ENCODE results near the gene ZNF35. TPM values are rescaled to one million over a fixed set of nuclear protein-coding genes. Genes with fewer than 3 reads are reported as not detected.
A peak's percentile ranks its signal among the peaks of the same experiment; 100 is the strongest.
"Not testable (repeated sequence)": the region's sequence is repeated elsewhere in the genome, so short reads cannot be mapped to it uniquely, and the experiment has no call there.

Gene ZNF35
- total and polyA plus RNA-seq, 2 donors: 5.6 to 17.9 TPM

DNA sequence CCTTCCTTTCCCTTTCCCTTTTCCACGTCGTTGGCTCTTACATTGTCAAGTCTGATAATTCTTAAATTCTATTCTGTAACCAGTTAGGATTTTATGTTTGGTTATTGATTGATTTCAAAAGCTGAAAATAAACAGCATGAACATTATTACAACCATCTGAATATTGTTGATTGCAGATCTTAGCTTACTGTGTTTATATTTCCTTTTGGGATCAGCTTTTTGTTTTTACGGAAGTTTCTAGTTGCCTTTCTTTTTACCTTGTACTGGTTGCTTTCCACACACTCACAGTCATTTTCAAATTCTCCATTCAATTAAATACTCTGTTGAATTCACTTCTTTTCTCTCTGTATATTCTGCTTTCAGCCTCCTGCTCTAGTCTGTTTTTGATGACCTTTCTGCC, 16.6 kb downstream of the ZNF35 start:
- DNase-seq (ENCODE audit: extremely low spot score): no peak
- H3K4me3 ChIP-seq (ENCODE audit: low read depth, low read length): no peak overlapping the region
- H3K27ac ChIP-seq (ENCODE audit: low read depth): no peak overlapping the region
- no peaks in the 10 kb centered on the region for H3K36me3 ChIP-seq (ENCODE audit: insufficient read depth)
- no peaks in the 10 kb centered on the region for H3K4me1 ChIP-seq (ENCODE audit: insufficient read depth)
- 95% methylated on average over 3 of the region's 3 CpGs for WGBS

GRCh38 chr3:44666346-44666745, 17.8 kb downstream of the ZNF35 start:
- DNase-seq (ENCODE audit: extremely low spot score): no peak
- no peaks in the 10 kb centered on the region for H3K4me1 ChIP-seq (ENCODE audit: insufficient read depth)
- 93% methylated on average over 4 of the region's 4 CpGs for WGBS
- H3K27ac ChIP-seq (ENCODE audit: low read depth): no peak overlapping the region
- no peaks in the 10 kb centered on the region for H3K36me3 ChIP-seq (ENCODE audit: insufficient read depth)
- H3K4me3 ChIP-seq (ENCODE audit: low read depth, low read length): no peak overlapping the region

- no peak overlapping the region for H3K4me3 ChIP-seq (ENCODE audit: low read depth, low read length)
- no peak overlapping the region for H3K27ac ChIP-seq (ENCODE audit: low read depth)
- no peaks in the 10 kb centered on the region for H3K4me1 ChIP-seq (ENCODE audit: insufficient read depth)
- H3K36me3 ChIP-seq (ENCODE audit: insufficient read depth): no peaks in the 10 kb centered on the region
- 87% methylated on average over 6 of the region's 6 CpGs for WGBS
- DNase-seq (ENCODE audit: extremely low spot score): no peak
These were observed 21.2 kb downstream of the ZNF35 start for GRCh38 chr3:44669760-44670159.

GRCh38 chr3:44673466-44673865, 24.9 kb downstream of the ZNF35 start:
- WGBS: 94% methylated on average over 8 of the region's 8 CpGs
- not testable (repeated sequence) for H3K4me3 ChIP-seq (ENCODE audit: low read depth, low read length); H3K4me1 ChIP-seq (ENCODE audit: insufficient read depth); DNase-seq (ENCODE audit: extremely low spot score); H3K36me3 ChIP-seq (ENCODE audit: insufficient read depth); H3K27ac ChIP-seq (ENCODE audit: low read depth)

- WGBS: 60% methylated on average over 2 of the region's 2 CpGs
- no peak for DNase-seq (ENCODE audit: extremely low spot score)
- Histone ChIP-seq H3K36me3 (ENCODE audit: insufficient read depth) (no peaks in the 10 kb centered on the region), H3K4me1 (ENCODE audit: insufficient read depth) (no peaks in the 10 kb centered on the region), H3K27ac (ENCODE audit: low read depth) (no peak overlapping the region), H3K4me3 (ENCODE audit: low read depth, low read length) (no peak overlapping the region)
These were observed 25.7 kb downstream of the ZNF35 start for GRCh38 chr3:44674211-44674610.

DNA sequence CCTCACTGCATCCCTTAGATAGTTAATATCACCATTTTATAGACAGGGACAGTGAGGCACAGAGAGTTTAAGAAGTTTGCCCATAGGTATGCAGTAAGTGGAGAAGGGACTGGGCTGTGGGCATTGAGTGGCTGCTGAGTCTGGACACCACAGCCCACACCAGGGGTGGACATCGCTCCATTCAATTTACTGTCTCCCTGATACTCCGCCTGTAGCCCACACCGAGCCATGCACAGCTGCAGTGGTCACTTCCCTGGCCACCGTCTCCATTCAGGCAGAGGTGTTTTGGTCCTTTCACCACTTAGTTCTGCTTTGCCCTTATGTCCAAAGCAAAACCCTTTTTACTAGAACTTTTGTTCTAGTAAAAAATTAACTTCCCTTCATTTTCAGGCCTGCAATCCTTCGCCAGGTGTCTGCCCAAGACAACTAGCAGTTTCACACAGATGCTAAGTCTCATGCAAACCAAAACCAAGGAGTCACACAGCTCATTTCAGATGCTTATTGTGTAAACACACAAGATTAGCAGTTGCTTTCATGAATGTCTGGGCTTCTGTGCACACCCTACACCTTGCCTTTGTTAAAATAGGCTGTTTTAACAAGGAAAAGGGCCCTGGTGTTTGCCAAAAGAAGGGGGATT, 30.1 kb downstream of the ZNF35 start:
- WGBS: 95% methylated on average over 5 of the region's 5 CpGs
- Histone ChIP-seq H3K27ac (ENCODE audit: low read depth) (no peak overlapping the region), H3K4me3 (ENCODE audit: low read depth, low read length) (no peak overlapping the region), H3K4me1 (ENCODE audit: insufficient read depth) (no peaks in the 10 kb centered on the region), H3K36me3 (ENCODE audit: insufficient read depth) (no peaks in the 10 kb centered on the region)
- no peak for DNase-seq (ENCODE audit: extremely low spot score)

GRCh38 chr3:44680921-44681455, 32.5 kb downstream of the ZNF35 start:
- 97% methylated on average over 4 of the region's 4 CpGs for WGBS
- no peak overlapping the region for H3K27ac ChIP-seq (ENCODE audit: low read depth)
- no peak overlapping the region for H3K4me3 ChIP-seq (ENCODE audit: low read depth, low read length)
- DNase-seq (ENCODE audit: extremely low spot score): no peak
- no peaks in the 10 kb centered on the region for H3K4me1 ChIP-seq (ENCODE audit: insufficient read depth)
- no peaks in the 10 kb centered on the region for H3K36me3 ChIP-seq (ENCODE audit: insufficient read depth)

DNA sequence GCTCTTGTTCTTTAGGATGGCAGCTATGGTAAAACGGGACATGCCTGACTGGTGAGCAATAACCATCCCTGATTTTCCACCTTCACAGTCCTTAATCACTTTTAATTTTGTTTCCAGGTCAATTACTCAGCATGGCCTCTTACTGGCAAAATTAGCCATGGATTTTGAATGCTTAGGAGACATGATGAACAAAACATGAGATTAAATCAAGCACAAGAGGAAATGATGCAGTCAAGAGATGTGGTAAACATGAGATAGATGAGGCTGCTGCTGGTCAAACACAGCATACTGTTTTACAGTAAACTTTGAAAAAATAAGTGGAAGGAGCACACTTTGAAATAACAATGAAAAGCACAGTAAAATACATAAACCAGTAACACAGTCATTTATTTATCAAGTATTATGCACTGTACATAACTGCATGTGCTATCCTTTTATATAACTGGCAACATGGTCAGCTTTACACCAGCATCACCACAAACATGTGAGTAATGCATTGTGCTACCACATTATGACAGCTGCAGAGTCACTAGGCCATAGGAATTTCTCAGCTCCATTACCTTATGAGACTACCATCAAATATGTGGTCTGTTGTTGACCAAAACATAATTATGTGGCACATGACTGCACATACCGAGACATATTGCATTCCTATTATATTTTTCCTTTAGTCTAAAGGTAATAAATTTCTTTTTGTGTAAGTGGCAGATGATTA, 33.8 kb downstream of the ZNF35 start:
- no peaks in the 10 kb centered on the region for H3K4me1 ChIP-seq (ENCODE audit: insufficient read depth)
- 96% methylated on average over 2 of the region's 2 CpGs for WGBS
- no peak overlapping the region for H3K4me3 ChIP-seq (ENCODE audit: low read depth, low read length)
- no peaks in the 10 kb centered on the region for H3K36me3 ChIP-seq (ENCODE audit: insufficient read depth)
- no peak for DNase-seq (ENCODE audit: extremely low spot score)
- H3K27ac ChIP-seq (ENCODE audit: low read depth): no peak overlapping the region

DNA sequence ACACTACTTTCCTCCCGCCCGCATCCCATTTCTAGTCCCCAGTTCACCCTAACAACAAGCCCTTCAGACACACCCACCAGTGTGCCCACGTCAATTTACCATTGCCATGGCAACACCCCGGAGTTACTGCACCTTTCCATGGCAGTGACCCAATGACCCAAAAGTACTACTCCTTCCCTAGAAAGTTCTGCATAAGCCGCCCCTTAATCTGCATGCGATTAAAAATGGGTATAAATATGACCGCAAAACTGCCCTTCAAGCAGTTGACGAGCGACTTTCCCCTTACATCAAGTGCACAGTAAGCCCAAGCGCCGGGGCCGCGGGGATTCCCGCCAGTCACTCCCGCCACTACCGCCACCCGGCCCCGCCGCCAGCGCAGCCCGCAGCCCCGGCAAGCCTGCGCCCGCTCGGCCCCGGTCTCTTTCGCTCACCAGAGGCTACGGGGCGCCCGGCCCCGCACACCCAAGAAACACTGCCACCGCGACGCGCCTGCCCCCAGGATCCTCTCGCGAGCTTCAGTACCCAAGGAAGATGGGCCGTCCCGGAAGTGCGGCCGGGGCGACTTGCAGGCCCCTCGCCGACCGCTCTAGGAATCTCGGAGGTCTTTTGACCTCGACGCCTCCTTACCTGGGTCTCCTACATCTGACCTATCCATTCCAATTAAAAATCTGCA, 36.7 kb downstream of the ZNF35 start:
- H3K36me3 ChIP-seq (ENCODE audit: insufficient read depth): no peaks in the 10 kb centered on the region
- whole genome bisulfite sequencing: 1% methylated on average over 48 of the region's 48 CpGs
- H3K4me1 ChIP-seq (ENCODE audit: insufficient read depth): no peaks in the 10 kb centered on the region
- peak overlapping the region; percentile 98 for H3K4me3 ChIP-seq (ENCODE audit: low read depth, low read length)
- H3K27ac ChIP-seq (ENCODE audit: low read depth): no peak overlapping the region
- peak; percentile 43 for DNase-seq (ENCODE audit: extremely low spot score)

GRCh38 chr3:44687898-44688297, 39.4 kb downstream of the ZNF35 start:
- no peaks in the 10 kb centered on the region for H3K4me1 ChIP-seq (ENCODE audit: insufficient read depth)
- H3K4me3 ChIP-seq (ENCODE audit: low read depth, low read length): no peak overlapping the region
- 60% methylated on average over 1 of the region's 1 CpG for WGBS
- H3K36me3 ChIP-seq (ENCODE audit: insufficient read depth): no peaks in the 10 kb centered on the region
- DNase-seq (ENCODE audit: extremely low spot score): no peak
- no peak overlapping the region for H3K27ac ChIP-seq (ENCODE audit: low read depth)

Other genes with a start within 250 kb of the ZNF35 start
- 20.7 TPM for gene ZNF445, start 171.1 kb upstream of the ZNF35 start, total RNA-seq
- gene ZNF445, start 171.1 kb upstream of the ZNF35 start, polyA plus RNA-seq: 5.0 TPM
- gene ZKSCAN7, start 93.5 kb upstream of the ZNF35 start, total RNA-seq: 19.5 TPM
- gene ZKSCAN7, start 93.5 kb upstream of the ZNF35 start, polyA plus RNA-seq: 3.7 TPM
- gene ZNF660, start 63.8 kb upstream of the ZNF35 start, total RNA-seq: 12.9 TPM
- gene ZNF660, start 63.8 kb upstream of the ZNF35 start, polyA plus RNA-seq: 1.9 TPM
- gene ZNF197, start 23.7 kb upstream of the ZNF35 start, total RNA-seq: 37.9 TPM
- 11.4 TPM for gene ZNF197, start 23.7 kb upstream of the ZNF35 start, polyA plus RNA-seq
- 15.0 TPM for gene ZNF502, start 63.9 kb downstream of the ZNF35 start, total RNA-seq
- 4.7 TPM for gene ZNF502, start 63.9 kb downstream of the ZNF35 start, polyA plus RNA-seq
- 14.3 TPM for gene ZNF501, start 80.9 kb downstream of the ZNF35 start, total RNA-seq
- 4.1 TPM for gene ZNF501, start 80.9 kb downstream of the ZNF35 start, polyA plus RNA-seq
- gene KIAA1143, start 112.9 kb downstream of the ZNF35 start, total RNA-seq: 43.0 TPM
- gene KIAA1143, start 112.9 kb downstream of the ZNF35 start, polyA plus RNA-seq: 21.6 TPM
- 16.1 TPM for gene KIF15, start 113.1 kb downstream of the ZNF35 start, total RNA-seq
- 0.53 TPM for gene KIF15, start 113.1 kb downstream of the ZNF35 start, polyA plus RNA-seq
- gene TMEM42, start 213.2 kb downstream of the ZNF35 start, total RNA-seq: 7.9 TPM
- 20.8 TPM for gene TMEM42, start 213.2 kb downstream of the ZNF35 start, polyA plus RNA-seq
- not detected for gene TGM4, start 225.9 kb downstream of the ZNF35 start, total RNA-seq
- gene TGM4, start 225.9 kb downstream of the ZNF35 start, polyA plus RNA-seq: not detected